ENCODE data around the gene RNF149.

DNA sequence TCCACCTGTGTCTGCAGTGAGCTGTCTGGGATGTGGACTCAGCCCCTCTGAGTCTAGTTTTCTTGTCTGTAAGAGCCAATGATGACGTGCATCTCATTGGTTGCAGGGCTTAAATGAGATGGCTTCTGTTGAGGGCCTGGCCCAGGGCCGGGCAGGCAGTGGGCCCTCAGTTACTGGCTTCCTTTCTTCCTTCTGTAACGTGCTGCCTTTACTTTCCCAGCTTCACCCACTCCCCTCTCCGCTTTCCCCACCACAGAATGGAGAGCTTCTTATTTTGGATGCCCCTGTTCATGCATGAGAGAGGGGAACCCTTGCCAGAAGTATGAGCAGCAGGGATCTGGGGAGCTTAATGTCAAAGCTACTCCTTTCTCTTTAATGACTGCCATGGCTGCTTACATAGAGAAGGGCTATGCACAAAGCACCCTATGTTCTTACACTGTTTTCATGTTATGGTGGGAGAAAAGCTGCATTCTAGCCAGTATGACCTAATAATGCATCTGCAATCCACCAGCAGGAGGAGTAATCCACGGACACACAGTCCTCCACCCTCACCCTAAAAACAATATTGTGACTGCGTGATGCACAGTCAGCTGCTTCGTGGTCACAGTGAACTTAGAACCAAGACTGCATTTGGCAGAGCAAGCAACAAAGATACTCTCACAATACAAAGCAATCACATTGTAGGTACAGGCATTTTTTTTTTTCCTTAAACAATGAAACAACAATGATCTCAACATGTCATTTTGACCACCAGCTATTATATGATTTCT is 41.6 kb upstream of the RNF149 start:
- TF ChIP-seq, protein P1, sequence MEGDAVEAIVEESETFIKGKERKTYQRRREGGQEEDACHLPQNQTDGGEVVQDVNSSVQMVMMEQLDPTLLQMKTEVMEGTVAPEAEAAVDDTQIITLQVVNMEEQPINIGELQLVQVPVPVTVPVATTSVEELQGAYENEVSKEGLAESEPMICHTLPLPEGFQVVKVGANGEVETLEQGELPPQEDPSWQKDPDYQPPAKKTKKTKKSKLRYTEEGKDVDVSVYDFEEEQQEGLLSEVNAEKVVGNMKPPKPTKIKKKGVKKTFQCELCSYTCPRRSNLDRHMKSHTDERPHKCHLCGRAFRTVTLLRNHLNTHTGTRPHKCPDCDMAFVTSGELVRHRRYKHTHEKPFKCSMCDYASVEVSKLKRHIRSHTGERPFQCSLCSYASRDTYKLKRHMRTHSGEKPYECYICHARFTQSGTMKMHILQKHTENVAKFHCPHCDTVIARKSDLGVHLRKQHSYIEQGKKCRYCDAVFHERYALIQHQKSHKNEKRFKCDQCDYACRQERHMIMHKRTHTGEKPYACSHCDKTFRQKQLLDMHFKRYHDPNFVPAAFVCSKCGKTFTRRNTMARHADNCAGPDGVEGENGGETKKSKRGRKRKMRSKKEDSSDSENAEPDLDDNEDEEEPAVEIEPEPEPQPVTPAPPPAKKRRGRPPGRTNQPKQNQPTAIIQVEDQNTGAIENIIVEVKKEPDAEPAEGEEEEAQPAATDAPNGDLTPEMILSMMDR (IDR thresholded peaks at IDR 0.05): no peak
- no peak for TF ChIP-seq POLR2A (IDR thresholded peaks at IDR 0.05)
